ENCODE data around the gene ST8SIA5.

The ST8SIA5 gene

GRCh38 chr18:46759890-46760289 lies 3.0 kb upstream of the ST8SIA5 start:
- no peak overlapping the region for H3K4me3 ChIP-seq (ENCODE audit: low read depth, low read length)
- DNase-seq (ENCODE audit: low read depth), result no peak
- TF ChIP-seq, protein P1, sequence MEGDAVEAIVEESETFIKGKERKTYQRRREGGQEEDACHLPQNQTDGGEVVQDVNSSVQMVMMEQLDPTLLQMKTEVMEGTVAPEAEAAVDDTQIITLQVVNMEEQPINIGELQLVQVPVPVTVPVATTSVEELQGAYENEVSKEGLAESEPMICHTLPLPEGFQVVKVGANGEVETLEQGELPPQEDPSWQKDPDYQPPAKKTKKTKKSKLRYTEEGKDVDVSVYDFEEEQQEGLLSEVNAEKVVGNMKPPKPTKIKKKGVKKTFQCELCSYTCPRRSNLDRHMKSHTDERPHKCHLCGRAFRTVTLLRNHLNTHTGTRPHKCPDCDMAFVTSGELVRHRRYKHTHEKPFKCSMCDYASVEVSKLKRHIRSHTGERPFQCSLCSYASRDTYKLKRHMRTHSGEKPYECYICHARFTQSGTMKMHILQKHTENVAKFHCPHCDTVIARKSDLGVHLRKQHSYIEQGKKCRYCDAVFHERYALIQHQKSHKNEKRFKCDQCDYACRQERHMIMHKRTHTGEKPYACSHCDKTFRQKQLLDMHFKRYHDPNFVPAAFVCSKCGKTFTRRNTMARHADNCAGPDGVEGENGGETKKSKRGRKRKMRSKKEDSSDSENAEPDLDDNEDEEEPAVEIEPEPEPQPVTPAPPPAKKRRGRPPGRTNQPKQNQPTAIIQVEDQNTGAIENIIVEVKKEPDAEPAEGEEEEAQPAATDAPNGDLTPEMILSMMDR (IDR thresholded peaks at IDR 0.05; ENCODE audit: insufficient read depth, low read depth, low read length, missing control alignments), result no peak

DNA sequence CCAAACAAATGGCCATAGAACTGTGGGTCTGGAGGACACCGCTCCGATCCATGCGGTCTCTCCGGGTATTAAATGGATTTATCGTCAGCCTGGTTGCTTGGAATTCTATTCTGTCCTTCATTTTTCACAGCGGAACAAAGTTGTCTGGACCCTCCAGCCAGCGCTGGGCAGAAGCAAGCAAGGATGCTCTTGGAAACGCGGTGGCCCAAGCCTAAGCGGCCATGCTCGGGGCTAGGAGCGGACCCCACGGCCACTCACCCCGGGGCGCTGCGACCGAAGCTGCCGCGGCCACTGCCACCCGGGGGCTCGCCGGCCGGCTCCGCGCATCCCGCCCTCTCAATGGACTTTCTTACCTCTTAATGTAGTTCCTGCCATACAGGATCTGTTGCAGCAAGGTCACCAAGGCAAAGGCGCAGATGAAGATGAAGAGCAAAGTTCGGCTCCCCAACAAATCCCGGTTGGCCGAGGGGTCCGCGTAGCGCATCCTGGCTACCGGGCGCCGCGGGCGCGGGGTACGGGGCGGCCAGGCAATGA lies 761 bp downstream of the ST8SIA5 start:
- H3K4me3 ChIP-seq (ENCODE audit: low read depth, low read length), result no peak overlapping the region; the same call in 1 of the 2 replicates
- DNase-seq (ENCODE audit: low read depth), result no peak
- TF ChIP-seq, protein P1 (IDR thresholded peaks at IDR 0.05; ENCODE audit: insufficient read depth, low read depth, low read length, missing control alignments), result no peak

- TF ChIP-seq, protein P1 (IDR thresholded peaks at IDR 0.05; ENCODE audit: insufficient read depth, low read depth, low read length, missing control alignments), result no peak
- DNase-seq (ENCODE audit: low read depth), result no peak
- no peak overlapping the region for H3K4me3 ChIP-seq (ENCODE audit: low read depth, low read length)
Measured at GRCh38 chr18:46755315-46756024, 1.4 kb downstream of the ST8SIA5 start.

GRCh38 chr18:46754661-46755292 lies 2.1 kb downstream of the ST8SIA5 start:
- TF ChIP-seq, protein P1 (IDR thresholded peaks at IDR 0.05; ENCODE audit: insufficient read depth, low read depth, low read length, missing control alignments), result no peak
- H3K4me3 ChIP-seq (ENCODE audit: low read depth, low read length), result no peak overlapping the region
- no peak for DNase-seq (ENCODE audit: low read depth)

DNA sequence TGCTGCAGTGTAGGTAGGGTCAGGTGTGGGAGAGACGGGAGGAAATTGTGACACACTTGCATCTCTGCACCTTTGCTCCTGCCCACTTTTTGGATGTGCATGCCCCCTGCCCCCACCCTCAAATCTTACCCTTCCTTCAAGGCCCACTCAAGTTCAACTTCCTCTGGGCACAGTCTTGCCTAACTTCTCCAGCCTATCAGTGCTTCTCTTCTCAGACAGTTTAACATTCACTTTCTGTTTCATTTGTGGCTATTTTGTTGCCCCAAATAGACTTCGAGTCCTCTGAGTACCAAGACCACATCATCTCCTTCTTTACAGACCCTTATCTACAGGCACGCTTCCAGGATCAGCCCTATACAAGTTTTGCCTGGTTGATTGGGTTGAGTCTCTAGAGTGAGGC lies 2.7 kb downstream of the ST8SIA5 start:
- H3K4me3 ChIP-seq (ENCODE audit: low read depth, low read length), result no peak overlapping the region
- peak; percentile 59 for DNase-seq (ENCODE audit: low read depth)
- TF ChIP-seq, protein P1 (IDR thresholded peaks at IDR 0.05; ENCODE audit: insufficient read depth, low read depth, low read length, missing control alignments), result no peak

DNA sequence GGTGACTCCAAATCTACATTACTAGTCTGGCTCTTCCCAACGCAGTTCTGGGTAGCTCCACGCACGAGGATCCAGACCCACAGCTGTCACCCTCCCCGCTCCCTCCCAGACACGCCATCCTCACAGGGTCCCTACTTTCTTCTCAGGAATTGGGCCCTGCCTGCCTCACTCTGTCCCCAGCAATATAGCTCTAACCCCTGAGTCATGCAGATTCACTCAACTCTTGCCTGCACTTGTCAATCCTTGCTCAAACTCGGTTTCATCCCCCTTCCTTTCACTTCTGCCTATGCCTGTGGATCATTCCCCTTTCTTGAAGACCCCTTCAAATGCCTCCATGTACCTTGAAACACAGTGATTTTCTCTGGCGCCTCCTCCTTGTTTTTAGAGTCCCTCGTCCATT lies 5.0 kb downstream of the ST8SIA5 start:
- no peak overlapping the region for H3K4me3 ChIP-seq (ENCODE audit: low read depth, low read length)
- no peak for DNase-seq (ENCODE audit: low read depth)
- TF ChIP-seq, protein P1 (IDR thresholded peaks at IDR 0.05; ENCODE audit: insufficient read depth, low read depth, low read length, missing control alignments), result no peak

All from GM12865 (cell line).